Neural cell (in vitro differentiated cells): ENCODE data around the gene UNC5CL. TPM values are rescaled to one million over a fixed set of nuclear protein-coding genes. Genes with fewer than 3 reads are reported as not detected.

Source experiments
- H2AFZ ChIP-seq: fragments of 200-600, 300-800 bp; sonication (generic), shearing (Covaris generic); 2 replicates; pipeline ENCODE4 v1.6.0; 2014; ENCODE audit warnings: low read depth, mild to moderate bottlenecking, antibody characterized with exemption, low read length, moderate library complexity
- H3F3A ChIP-seq: fragments of 200-600 bp; shearing (Covaris generic); 2 replicates; pipeline ENCODE4 v1.6.1; 2016; ENCODE audit warnings: mild to moderate bottlenecking, moderate library complexity, mixed read lengths, antibody characterized with exemption, low read length; ENCODE audit not compliant: insufficient read depth, poor library complexity, severe bottlenecking
- H3K27ac ChIP-seq: fragments of 200-600, 300-800 bp; sonication (generic), shearing (Covaris generic); 2 replicates; pipeline ENCODE4 v1.5.1; 2014; ENCODE audit warnings: mild to moderate bottlenecking, low read length, moderate library complexity
- H3K27me3 ChIP-seq: fragments of 300-800, 200-600 bp; sonication (generic), shearing (Covaris generic); 2 replicates; pipeline ENCODE4 v1.6.0; 2014; ENCODE audit warnings: mild to moderate bottlenecking, low read depth, low read length, moderate library complexity; ENCODE audit not compliant: insufficient read depth
- H3K36me3 ChIP-seq: fragments of 300-800, 200-600 bp; sonication (generic), shearing (Covaris generic); 2 replicates; pipeline ENCODE4 v1.5.1; 2014; ENCODE audit warnings: mild to moderate bottlenecking, antibody characterized with exemption, low read length, moderate library complexity; ENCODE audit not compliant: insufficient read depth
- H3K4me2 ChIP-seq: fragments of 300-800, 200-600 bp; sonication (generic), shearing (Covaris generic); 2 replicates; pipeline ENCODE4 v1.6.0; 2014; ENCODE audit warnings: mild to moderate bottlenecking, low read length
- H3K4me3 ChIP-seq: fragments of 300-800, 200-600 bp; sonication (generic), shearing (Covaris generic); 2 replicates; pipeline ENCODE4 v1.5.1; 2014; ENCODE audit warnings: mild to moderate bottlenecking, low read length, moderate library complexity
- H3K79me2 ChIP-seq: fragments of 200-600 bp; shearing (Covaris generic); replicated peaks from 2 replicates; pipeline ENCODE4 v1.6.0; 2014; ENCODE audit warnings: mild to moderate bottlenecking, low read length, moderate library complexity; ENCODE audit not compliant: insufficient read depth
- H3K9ac ChIP-seq: fragments of 300-800, 200-600 bp; sonication (generic), shearing (Covaris generic); 2 replicates; pipeline ENCODE4 v1.6.1; 2016; ENCODE audit warnings: mild to moderate bottlenecking, low read length, mixed read lengths
- H3K9me2 ChIP-seq: fragments of 200-600 bp; shearing (Covaris generic); 2 replicates; pipeline ENCODE4 v1.6.1; 2016; ENCODE audit warnings: mild to moderate bottlenecking, low read length, mixed read lengths; ENCODE audit not compliant: insufficient read depth
- H3K9me3 ChIP-seq: fragments of 200-600, 300-800 bp; sonication (generic), shearing (Covaris generic); 2 replicates; pipeline ENCODE4 v1.6.1; 2016; ENCODE audit warnings: mild to moderate bottlenecking, mixed run types, low read length, moderate library complexity, mixed read lengths
- H4K20me1 ChIP-seq: fragments of 200-600 bp; shearing (Covaris generic); 2 replicates; pipeline ENCODE4 v1.6.1; 2016; ENCODE audit warnings: mild to moderate bottlenecking, mixed run types; ENCODE audit not compliant: insufficient read depth
- CTCF ChIP-seq: fragments of 450-650 bp; IDR thresholded peaks from 2 replicates; pipeline ENCODE4 v1.5.1; 2014; ENCODE audit warnings: antibody characterized with exemption, mild to moderate bottlenecking, moderate library complexity; ENCODE audit not compliant: poor library complexity, severe bottlenecking
- EP300 ChIP-seq: fragments of 450-650 bp; conservative IDR thresholded peaks from 2 replicates; pipeline ENCODE4 v1.6.1; 2014; ENCODE audit warnings: antibody characterized with exemption, mild to moderate bottlenecking, moderate library complexity; ENCODE audit not compliant: poor library complexity, severe bottlenecking
- EZH2 ChIP-seq: fragments of 200-600, 300-800 bp; shearing (Covaris generic), sonication (generic); IDR thresholded peaks from 2 replicates; pipeline ENCODE4 v1.6.1; 2014; ENCODE audit warnings: antibody characterized with exemption, low read length, borderline replicate concordance, mild to moderate bottlenecking; ENCODE audit not compliant: insufficient read depth, poor library complexity, severe bottlenecking
- MXI1 ChIP-seq: fragments of 450-650 bp; conservative IDR thresholded peaks from 2 replicates; pipeline ENCODE4 v1.6.1; 2014; ENCODE audit warnings: antibody characterized with exemption, mild to moderate bottlenecking; ENCODE audit not compliant: poor library complexity, severe bottlenecking
- POLR2AphosphoS5 ChIP-seq: IDR thresholded peaks from 2 replicates; pipeline ENCODE4 v1.6.1; 2012
- RAD21 ChIP-seq: fragments of 450-650 bp; conservative IDR thresholded peaks from 2 replicates; pipeline ENCODE4 v1.6.1; 2014; ENCODE audit warnings: antibody characterized with exemption, mild to moderate bottlenecking, moderate library complexity
- REST ChIP-seq: IDR thresholded peaks from 2 replicates; pipeline ENCODE4 v1.6.1; 2012; ENCODE audit warnings: borderline replicate concordance
- SMC3 ChIP-seq: fragments of 450-650 bp; conservative IDR thresholded peaks from 2 replicates; pipeline ENCODE4 v1.6.1; 2014; ENCODE audit warnings: antibody characterized with exemption, mild to moderate bottlenecking, moderate library complexity; ENCODE audit not compliant: poor library complexity
- TAF1 ChIP-seq: IDR thresholded peaks from 2 replicates; pipeline ENCODE4 v1.6.1; 2012; ENCODE audit warnings: low read depth
- polyA plus RNA-seq: library from polyadenylated mRNA; depleted of rRNA; stranded (reverse); fragments of >200 nt; gene quantifications from 2 replicates; pipeline ENCODE4 v1.2.3, GENCODE V29; 2014

The UNC5CL gene
- polyA plus RNA-seq, 1 donor from 2014 or later, result 1.0 TPM

DNA sequence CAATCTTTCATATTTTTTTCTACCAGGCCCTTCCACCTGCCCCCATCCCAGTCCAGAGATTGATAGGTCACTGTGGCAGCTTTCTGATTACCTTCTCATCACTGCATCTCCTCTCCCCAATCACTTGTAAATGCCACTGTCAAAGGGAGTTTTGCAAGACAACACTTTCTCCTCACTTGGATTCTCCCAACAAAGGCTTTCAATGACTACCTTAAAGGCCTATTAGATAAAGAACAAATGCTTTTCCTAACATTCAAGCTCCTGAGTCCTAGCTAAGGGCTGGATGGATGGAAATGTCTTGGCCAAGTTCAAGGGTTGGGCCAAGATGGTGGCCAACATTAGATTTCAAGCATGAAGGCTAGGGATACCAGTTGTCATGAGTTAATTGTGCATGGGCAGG is 55.3 kb downstream of the UNC5CL start:
- H3K36me3 ChIP-seq, result no peaks in the 10 kb centered on the region
- H3F3A ChIP-seq, result no peaks in the 10 kb centered on the region
- TF ChIP-seq EP300, result no peak
- no peak for TF ChIP-seq TAF1
- no peak for TF ChIP-seq CTCF
- no peak for TF ChIP-seq SMC3
- TF ChIP-seq MXI1, result no peak
- no peak for TF ChIP-seq REST
- TF ChIP-seq EZH2, result no peak
- TF ChIP-seq POLR2AphosphoS5, result no peak
- TF ChIP-seq RAD21, result no peak
- no peaks in the 10 kb centered on the region for H3K27me3 ChIP-seq
- H3K4me2 ChIP-seq, result no peak overlapping the region
- no peaks in the 10 kb centered on the region for H4K20me1 ChIP-seq
- no peaks in the 10 kb centered on the region for H3K9me3 ChIP-seq
- H3K9ac ChIP-seq, result no peak overlapping the region
- no peak overlapping the region for H3K4me3 ChIP-seq
- H3K9me2 ChIP-seq, result no peaks in the 10 kb centered on the region
- H3K27ac ChIP-seq, result no peak overlapping the region
- H3K79me2 ChIP-seq, result no peaks in the 10 kb centered on the region
- H2AFZ ChIP-seq, result no peak overlapping the region

GRCh38 chr6:40982917-40983316 is 56.1 kb downstream of the UNC5CL start:
- Histone ChIP-seq H3K9ac (no peak overlapping the region), H3K9me3 (no peaks in the 10 kb centered on the region), H3K27me3 (no peaks in the 10 kb centered on the region), H4K20me1 (no peaks in the 10 kb centered on the region), H3K9me2 (no peaks in the 10 kb centered on the region), H2AFZ (no peak overlapping the region), H3K27ac (no peak overlapping the region), H3F3A (no peaks in the 10 kb centered on the region), H3K4me3 (no peak overlapping the region), H3K36me3 (no peaks in the 10 kb centered on the region), H3K79me2 (no peaks in the 10 kb centered on the region), H3K4me2 (no peak overlapping the region)
- TF ChIP-seq POLR2AphosphoS5 (no peak), EP300 (no peak)

- Histone ChIP-seq H3K9ac (no peak overlapping the region), H3K9me2 (no peaks in the 10 kb centered on the region), H3K9me3 (no peaks in the 10 kb centered on the region), H3K27me3 (no peaks in the 10 kb centered on the region), H3K4me3 (no peak overlapping the region), H3K4me2 (no peak overlapping the region), H4K20me1 (no peaks in the 10 kb centered on the region), H3F3A (no peaks in the 10 kb centered on the region), H2AFZ (no peak overlapping the region), H3K27ac (no peak overlapping the region), H3K79me2 (no peaks in the 10 kb centered on the region), H3K36me3 (no peaks in the 10 kb centered on the region)
- TF ChIP-seq POLR2AphosphoS5 (no peak), REST (no peak)
Measured at GRCh38 chr6:40978687-40979289, 60.2 kb downstream of the UNC5CL start.
